DMS79 (cell line): ENCODE data around the gene FAM107B.

Experiments
- DNase-seq: peaks from one replicate; lab custom pipeline; 2025; lab: John Stamatoyannopoulos, UW

FAM107B gene

GRCh38 chr10:14625192-14625631 lies 149.5 kb downstream of the FAM107B start:
- DNase-seq, result no peak

- DNase-seq, result no peak
Observed at GRCh38 chr10:14624600-14624999, 150.1 kb downstream of the FAM107B start.

GRCh38 chr10:14623931-14624330 lies 150.8 kb downstream of the FAM107B start:
- DNase-seq, result no peak

- no peak for DNase-seq
Observed at GRCh38 chr10:14621037-14621436, 153.7 kb downstream of the FAM107B start.

GRCh38 chr10:14618674-14619073 lies 156.0 kb downstream of the FAM107B start:
- DNase-seq, result no peak

- no peak for DNase-seq
Observed at GRCh38 chr10:14617852-14618251, 156.8 kb downstream of the FAM107B start.

GRCh38 chr10:14616955-14617730 lies 157.6 kb downstream of the FAM107B start:
- no peak for DNase-seq

GRCh38 chr10:14616465-14616864 lies 158.2 kb downstream of the FAM107B start:
- DNase-seq, result no peak

GRCh38 chr10:14613588-14613920 lies 161.1 kb downstream of the FAM107B start:
- no peak for DNase-seq

- no peak for DNase-seq
Observed at GRCh38 chr10:14612873-14613587, 161.7 kb downstream of the FAM107B start.

- DNase-seq, result no peak
Observed at GRCh38 chr10:14611968-14612693, 162.6 kb downstream of the FAM107B start.

GRCh38 chr10:14609178-14609577 lies 165.5 kb downstream of the FAM107B start:
- DNase-seq, result no peak

- DNase-seq, result no peak
Observed at GRCh38 chr10:14608381-14609001, 166.2 kb downstream of the FAM107B start.

GRCh38 chr10:14606633-14607032 lies 168.1 kb downstream of the FAM107B start:
- DNase-seq, result no peak

- DNase-seq, result no peak
Observed at GRCh38 chr10:14605231-14605925, 169.3 kb downstream of the FAM107B start.

- no peak for DNase-seq
Observed at GRCh38 chr10:14604181-14605142, 170.2 kb downstream of the FAM107B start.

- no peak for DNase-seq
Observed at GRCh38 chr10:14603534-14604102, 171.1 kb downstream of the FAM107B start.

GRCh38 chr10:14602807-14603533 lies 171.7 kb downstream of the FAM107B start:
- no peak for DNase-seq

GRCh38 chr10:14601872-14602725 lies 172.6 kb downstream of the FAM107B start:
- no peak for DNase-seq
